Nephron (organoid): ENCODE measurements around the gene NTSR1.

Experiments
- H3K27ac Mint-ChIP-seq, 3 experiments: 2 replicates each; pipeline ENCODE4 v1.8.0; 2020; ENCODE audit warnings: mixed read lengths in 3 of 3, mild to moderate bottlenecking in 2 of 3, moderate library complexity in 1 of 3
- H3K27me3 Mint-ChIP-seq: 2 replicates; pipeline ENCODE4 v1.8.0; 2021; ENCODE audit warnings: low read depth, mild to moderate bottlenecking, moderate library complexity, mixed read lengths
- H3K36me3 Mint-ChIP-seq: 2 replicates; pipeline ENCODE4 v1.8.0; 2020; ENCODE audit warnings: low read depth, mixed read lengths
- H3K4me1 Mint-ChIP-seq: 2 replicates; pipeline ENCODE4 v1.8.0; 2020; ENCODE audit warnings: mixed read lengths
- H3K4me3 Mint-ChIP-seq, 3 experiments: 2 replicates each; pipeline ENCODE4 v1.8.0; 2020; ENCODE audit warnings: mild to moderate bottlenecking in 3 of 3, mixed read lengths in 3 of 3, moderate library complexity in 2 of 3
- H3K9me3 Mint-ChIP-seq: 2 replicates; pipeline ENCODE4 v1.8.0; 2020; ENCODE audit warnings: mixed read lengths
- TF ChIP-seq, protein P1 (sequence below), 3 experiments: fragments of 200-600 bp; sonication (generic); IDR thresholded peaks; one replicate each; pipeline ENCODE4 v1.5.0; 2021; ENCODE audit warnings: antibody characterized with exemption in 3 of 3; ENCODE audit not compliant: unreplicated experiment in 3 of 3

NTSR1 gene

DNA sequence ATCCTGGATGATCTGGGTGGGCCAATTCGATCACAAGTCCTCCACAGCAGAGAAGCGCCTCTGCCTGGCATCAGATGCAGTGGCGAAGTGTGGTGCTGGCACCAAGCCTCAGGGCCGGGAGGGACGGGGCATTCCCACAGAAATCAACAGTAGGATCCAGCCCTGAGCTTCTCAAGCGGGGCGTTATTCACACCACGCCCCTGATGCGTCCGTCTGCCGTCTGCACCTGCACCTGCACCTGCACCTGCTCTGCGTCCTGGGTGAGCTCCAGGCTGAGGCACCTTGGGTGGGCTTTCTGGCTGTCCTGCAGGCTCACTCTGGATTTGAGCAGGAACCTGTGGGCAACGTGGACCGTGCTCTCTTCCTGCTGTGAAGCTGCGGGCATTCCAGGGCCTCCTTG, 13.8 kb upstream of the NTSR1 start:
- H3K36me3 Mint-ChIP-seq = no peaks in the 10 kb centered on the region
- no peak overlapping the region for H3K27ac Mint-ChIP-seq
- peaks cover 4% of the 10 kb centered on the region for H3K9me3 Mint-ChIP-seq
- TF ChIP-seq, protein P1, sequence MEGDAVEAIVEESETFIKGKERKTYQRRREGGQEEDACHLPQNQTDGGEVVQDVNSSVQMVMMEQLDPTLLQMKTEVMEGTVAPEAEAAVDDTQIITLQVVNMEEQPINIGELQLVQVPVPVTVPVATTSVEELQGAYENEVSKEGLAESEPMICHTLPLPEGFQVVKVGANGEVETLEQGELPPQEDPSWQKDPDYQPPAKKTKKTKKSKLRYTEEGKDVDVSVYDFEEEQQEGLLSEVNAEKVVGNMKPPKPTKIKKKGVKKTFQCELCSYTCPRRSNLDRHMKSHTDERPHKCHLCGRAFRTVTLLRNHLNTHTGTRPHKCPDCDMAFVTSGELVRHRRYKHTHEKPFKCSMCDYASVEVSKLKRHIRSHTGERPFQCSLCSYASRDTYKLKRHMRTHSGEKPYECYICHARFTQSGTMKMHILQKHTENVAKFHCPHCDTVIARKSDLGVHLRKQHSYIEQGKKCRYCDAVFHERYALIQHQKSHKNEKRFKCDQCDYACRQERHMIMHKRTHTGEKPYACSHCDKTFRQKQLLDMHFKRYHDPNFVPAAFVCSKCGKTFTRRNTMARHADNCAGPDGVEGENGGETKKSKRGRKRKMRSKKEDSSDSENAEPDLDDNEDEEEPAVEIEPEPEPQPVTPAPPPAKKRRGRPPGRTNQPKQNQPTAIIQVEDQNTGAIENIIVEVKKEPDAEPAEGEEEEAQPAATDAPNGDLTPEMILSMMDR (IDR thresholded peaks at IDR 0.05; ENCODE audit: unreplicated experiment in 3 of 3) = no peak
- H3K4me3 Mint-ChIP-seq = no peak overlapping the region
- H3K27me3 Mint-ChIP-seq = peaks cover 17% of the 10 kb centered on the region
- peaks cover 12% of the 10 kb centered on the region for H3K4me1 Mint-ChIP-seq

GRCh38 chr20:62695448-62696414, 12.9 kb upstream of the NTSR1 start:
- no peak overlapping the region for H3K4me3 Mint-ChIP-seq
- H3K27ac Mint-ChIP-seq = no peak overlapping the region
- no peaks in the 10 kb centered on the region for H3K36me3 Mint-ChIP-seq
- H3K27me3 Mint-ChIP-seq = peaks cover 17% of the 10 kb centered on the region
- TF ChIP-seq, protein P1 (IDR thresholded peaks at IDR 0.05; ENCODE audit: unreplicated experiment in 3 of 3) = no peak
- peaks cover 4% of the 10 kb centered on the region for H3K9me3 Mint-ChIP-seq
- peaks cover 5% of the 10 kb centered on the region for H3K4me1 Mint-ChIP-seq

DNA sequence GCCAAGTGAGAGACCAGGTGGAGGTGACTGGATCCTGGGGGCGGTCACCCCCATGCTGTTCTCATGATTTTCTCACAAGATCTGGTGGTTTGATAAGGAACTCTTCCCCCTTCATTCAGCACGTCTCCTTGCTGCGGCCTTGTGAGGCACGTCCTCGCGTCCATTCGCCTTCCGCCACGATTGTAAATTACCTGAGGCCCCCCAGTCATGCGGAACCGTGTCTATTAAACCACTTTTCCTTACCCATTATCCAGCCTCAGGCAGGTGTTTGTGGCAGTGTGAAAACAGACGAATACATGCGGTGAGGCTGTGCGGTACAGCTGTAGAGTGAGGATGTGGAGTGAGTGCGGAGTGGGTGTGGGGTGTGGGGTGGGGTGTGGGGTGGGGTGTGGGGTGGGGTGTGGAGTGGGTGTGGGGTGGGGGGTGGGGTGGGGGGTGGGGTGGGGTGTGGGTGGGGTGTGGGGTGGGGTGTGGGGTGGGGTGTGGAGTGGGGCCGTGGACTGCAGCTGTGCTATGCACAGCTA, 12.1 kb upstream of the NTSR1 start:
- Mint-ChIP-seq H3K36me3 (no peaks in the 10 kb centered on the region), H3K4me3 (no peak overlapping the region), H3K27me3 (peaks cover 24% of the 10 kb centered on the region), H3K27ac (no peak overlapping the region), H3K4me1 (peaks cover 2% of the 10 kb centered on the region), H3K9me3 (peaks cover 4% of the 10 kb centered on the region)
- TF ChIP-seq, protein P1 (IDR thresholded peaks at IDR 0.05; ENCODE audit: unreplicated experiment in 3 of 3) = no peak

DNA sequence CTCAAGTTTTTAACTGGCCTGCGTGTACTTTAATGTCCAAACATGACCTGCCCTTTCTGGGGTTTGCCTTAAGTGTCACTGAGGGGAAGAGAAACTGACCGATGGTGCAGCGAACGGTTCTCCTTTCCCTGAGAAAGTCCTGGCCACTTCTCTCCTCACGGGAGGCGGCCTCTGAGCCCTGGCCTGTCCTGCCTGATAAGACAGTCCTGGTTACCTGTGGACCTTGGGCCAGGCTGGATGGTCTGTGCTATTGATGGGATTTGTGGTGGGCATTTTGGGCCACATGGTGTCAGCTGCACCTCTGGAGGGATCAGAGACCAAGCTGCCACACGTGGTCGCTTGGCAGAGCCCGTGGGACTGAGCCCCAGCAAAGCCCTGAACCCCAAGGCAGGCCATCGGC, 11.6 kb upstream of the NTSR1 start:
- Mint-ChIP-seq H3K36me3 (no peaks in the 10 kb centered on the region), H3K4me1 (no peaks in the 10 kb centered on the region), H3K27me3 (peaks cover 24% of the 10 kb centered on the region), H3K9me3 (peaks cover 4% of the 10 kb centered on the region), H3K27ac (no peak overlapping the region), H3K4me3 (no peak overlapping the region)
- TF ChIP-seq, protein P1 (IDR thresholded peaks at IDR 0.05; ENCODE audit: unreplicated experiment in 3 of 3) = no peak

- Mint-ChIP-seq H3K4me3 (no peak overlapping the region), H3K27me3 (peaks cover 25% of the 10 kb centered on the region), H3K27ac (no peak overlapping the region), H3K4me1 (no peaks in the 10 kb centered on the region), H3K9me3 (peaks cover 4% of the 10 kb centered on the region), H3K36me3 (no peaks in the 10 kb centered on the region)
- TF ChIP-seq, protein P1 (IDR thresholded peaks at IDR 0.05; ENCODE audit: unreplicated experiment in 3 of 3) = no peak
Measured at GRCh38 chr20:62697468-62697912, 11.1 kb upstream of the NTSR1 start.
